NCI-H1694 (cell line): Measurements from ENCODE around the gene HMG20A.
"Not testable (repeated sequence)": the region's sequence is repeated elsewhere in the genome, so short reads cannot be mapped to it uniquely, and the experiment has no call there.

Source experiments
- DNase-seq: peaks from one replicate; lab custom pipeline; 2025; lab: John Stamatoyannopoulos, UW

HMG20A gene

DNA sequence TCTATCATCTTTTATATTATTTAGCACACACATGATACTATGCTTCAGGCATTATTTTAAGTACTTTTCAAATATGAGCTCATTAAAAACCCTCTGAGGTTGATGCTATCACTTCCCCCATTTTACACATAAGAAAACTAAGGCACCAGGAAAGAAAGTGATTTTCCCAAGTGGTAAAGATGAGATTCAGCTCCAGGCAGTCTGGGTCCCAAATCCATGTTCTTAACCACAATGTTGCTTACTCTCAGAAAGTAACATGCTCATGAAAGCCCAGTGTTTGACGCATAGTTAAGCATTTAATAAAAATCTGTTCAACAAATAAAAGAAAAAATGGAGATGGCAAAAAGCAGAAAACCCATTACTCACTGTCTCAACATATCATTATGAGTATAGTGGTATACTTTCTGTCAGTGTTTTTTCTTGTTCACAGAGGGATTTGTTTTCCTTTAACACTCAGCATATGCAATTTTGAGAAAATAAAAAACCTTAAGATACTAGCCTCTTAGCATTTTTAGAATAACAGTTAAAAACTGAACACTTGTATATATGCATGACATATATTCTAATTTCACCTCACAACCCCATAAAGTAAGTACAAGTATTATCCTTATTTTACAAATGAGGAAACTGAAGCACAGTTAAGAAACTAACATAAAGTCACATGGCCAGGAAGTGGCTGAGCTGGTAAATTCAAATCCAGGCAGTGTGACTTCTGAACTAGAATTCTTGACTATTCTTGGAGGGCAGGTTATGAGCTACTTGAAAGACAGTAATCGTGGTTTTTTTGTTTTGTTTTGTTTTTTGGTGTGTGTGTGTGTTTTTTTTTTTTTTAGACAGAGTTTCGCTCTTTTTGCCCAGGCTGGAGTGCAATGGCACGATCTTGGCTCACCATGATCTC, 11.2 kb upstream of the HMG20A start:
- DNase-seq, result no peak

DNA sequence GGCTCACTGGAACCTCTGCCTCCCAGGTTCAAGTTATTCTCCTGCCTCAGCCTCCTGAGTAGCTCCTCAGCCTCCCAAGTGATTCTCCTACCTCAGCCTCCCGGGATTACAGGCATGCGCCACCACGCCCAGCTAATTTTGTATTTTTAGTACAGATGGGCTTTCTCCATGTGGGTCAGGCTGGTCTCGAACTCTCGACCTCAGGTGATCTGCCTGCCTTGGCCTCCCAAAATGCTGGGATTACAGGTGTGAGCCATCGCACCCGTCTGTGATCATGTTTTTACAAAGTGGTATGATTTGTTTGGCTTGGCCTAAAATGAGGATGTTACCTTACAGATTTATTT, 10.6 kb upstream of the HMG20A start:
- DNase-seq, result not testable (repeated sequence)

DNA sequence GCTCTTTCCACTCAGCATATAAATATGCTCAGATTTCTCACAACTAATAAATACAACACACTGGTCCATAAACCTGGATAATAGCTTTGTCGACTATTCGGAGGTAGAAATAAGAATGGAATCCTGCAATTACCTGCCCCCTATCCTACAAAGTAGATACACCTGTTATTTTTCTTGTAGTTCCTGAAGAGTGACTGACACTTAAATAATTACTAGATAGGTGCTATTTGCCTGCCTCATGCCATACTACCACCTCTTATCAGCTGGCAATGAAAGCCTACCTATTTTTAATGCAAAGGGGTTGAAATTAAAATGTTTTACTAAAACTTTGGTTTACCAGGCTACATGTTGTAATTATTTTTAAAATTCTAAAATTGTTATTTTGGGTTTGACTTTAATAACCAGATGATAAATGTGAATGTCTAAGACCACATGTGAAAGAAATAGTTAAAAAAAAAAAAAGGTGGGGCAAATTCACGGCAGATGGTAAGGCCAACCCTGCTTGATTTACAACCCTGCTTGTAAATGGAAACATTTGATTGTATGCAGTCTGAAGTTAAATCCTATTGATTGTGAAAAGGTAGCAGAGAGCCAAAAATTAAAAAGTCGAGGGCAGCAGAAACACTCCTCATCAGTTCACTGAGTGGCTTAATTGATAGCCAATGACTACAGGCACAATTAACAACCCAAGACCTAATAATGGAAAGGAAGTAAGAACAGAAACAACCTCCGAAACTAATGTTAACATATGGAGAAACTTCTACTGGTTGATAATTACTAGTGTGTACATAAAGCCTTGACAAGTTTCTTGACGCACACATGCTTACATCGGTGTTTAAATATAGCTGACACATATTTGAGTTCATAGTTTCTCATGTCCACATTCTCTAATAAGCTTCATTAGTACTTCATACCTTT, 9.7 kb upstream of the HMG20A start:
- no peak for DNase-seq

DNA sequence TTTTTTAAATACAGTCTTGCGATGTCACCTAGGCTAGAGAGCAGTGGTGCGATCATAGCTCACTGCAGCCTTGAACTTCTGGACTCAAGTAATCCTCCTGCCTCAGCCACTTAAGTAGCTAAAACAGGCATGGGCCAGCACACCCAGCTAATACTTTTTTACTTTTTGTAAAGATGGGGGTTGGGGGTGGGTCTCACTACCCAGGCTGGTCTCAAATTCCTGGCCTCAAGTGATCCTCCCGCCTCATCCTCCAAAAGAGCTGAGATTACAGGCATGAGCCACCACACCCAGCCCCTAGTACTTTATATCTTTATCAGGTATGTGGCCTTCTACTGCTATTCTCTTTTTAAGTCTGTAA, 9.1 kb upstream of the HMG20A start:
- DNase-seq, result no peak

DNA sequence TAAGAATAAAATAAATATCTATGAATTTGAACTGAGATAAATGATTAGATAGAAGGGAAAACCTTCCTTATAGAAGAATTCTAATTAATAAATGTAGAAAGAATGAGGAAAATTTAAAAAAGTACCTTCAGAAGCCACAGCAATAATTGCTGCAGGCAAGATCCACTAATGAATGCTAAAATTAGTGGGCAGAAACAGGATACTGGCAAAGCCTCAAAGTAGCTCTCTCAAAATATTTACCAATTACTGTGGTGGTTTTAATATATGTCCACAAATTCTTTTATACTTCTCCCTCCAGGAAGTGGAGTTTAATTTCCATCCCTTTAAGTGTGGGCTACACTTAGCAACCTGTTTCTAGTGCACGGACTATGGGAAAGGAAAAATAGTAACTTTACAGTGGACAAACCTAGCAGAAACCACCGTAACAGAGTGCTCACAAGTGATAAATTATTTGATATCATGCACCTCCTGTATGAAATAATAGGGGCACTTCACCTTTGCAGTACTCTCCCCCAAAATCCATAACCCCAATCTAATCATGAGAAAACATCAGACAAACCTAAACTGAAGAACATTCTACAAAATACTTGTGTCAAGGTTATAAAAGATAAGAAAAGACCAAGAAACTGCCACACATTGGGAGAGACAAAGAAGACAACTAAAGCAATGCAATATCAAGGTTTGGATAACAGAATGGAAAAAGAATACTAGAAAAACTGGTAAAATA, 7.6 kb upstream of the HMG20A start:
- no peak for DNase-seq

DNA sequence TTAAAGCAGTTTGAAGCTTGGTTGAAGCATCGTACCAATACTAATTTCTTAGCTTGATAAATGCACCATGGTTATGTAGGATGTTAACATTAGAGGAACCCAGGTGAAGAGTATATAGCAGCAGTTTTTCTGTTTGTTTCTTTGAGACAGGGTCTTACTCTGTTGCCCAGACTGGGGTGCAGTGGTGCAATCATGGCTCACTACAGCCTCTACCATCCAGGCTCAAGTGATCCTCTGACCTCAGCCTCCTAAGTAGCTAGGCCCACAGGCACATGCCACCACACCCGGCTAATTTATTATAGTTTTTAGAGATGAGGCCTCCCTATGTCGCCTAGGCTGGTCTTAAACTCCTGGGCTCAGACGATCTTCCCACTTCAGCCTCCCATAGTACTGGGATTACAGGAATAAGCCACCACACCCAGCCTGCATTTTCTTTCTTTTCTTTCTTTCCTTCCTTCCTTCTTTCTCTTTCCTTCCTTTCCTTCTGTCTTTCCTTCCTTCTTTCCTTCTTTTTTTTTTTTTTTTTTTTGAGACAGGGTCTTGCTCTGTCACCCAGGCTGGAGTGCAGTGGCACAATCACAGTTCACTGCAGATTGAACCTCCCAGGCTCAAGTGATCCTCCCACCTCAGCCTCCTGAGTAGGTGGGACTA, 6.9 kb upstream of the HMG20A start:
- DNase-seq, result no peak

DNA sequence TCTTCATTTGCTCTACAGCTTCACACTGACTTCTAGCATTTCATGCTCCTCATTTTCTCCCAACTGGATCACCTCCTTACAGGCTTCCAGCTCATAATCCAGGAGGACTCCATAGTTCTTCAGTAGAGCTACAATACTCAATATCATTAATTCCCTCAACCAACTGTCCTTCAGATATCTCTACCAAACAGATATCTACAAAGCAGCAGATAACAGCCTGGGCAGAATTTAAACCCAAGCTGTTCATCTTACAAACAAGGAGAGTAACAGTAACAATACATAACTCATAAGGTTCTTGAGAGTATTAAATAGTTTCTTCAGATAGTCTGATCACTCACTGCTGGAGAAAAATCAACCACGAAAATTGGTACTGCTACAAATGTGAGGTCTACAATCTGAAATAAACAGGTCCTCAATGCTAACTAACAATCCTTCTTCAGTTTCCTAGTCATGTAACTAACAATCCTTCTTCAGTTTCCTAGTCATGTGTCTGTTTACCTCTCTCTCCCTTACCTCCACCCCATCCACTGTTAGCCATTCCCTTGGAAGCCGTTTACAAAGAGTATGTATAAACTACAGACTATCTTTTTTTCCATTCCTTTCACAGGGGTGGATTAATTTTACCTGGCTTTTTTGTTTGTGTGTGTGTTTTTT, 5.8 kb upstream of the HMG20A start:
- no peak for DNase-seq

DNA sequence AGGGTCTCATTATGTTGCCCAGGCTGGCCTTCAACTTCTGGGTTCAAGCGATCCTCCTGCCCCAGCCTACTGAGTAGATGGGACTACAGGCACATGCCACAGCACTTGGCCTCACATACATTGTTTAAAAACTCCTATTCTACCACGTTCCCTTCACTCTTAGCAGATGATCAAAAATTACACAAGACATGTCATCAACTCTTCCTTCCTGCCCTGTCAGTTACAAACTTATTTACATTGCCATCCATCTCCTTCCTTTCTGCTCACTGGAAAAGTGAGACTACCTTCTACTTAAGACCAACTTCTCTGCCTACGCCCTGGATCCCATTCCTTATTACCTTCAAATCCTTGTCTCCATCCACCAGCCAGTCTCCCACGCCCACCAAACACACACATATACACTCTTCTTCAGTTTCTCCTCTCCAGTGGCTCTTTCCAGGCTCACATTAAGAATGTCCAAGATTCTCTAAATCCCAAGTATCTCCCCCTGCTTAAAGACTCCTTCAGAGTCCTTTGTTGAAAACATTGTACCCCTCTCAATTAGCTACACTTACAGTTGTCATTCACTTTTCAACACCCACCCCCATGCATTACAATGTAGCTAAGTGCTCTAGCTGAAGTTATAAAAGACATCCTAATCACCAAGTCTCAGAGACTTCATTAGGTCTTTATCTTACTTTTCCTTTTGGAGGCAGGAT, 5.1 kb upstream of the HMG20A start:
- DNase-seq, result no peak

DNA sequence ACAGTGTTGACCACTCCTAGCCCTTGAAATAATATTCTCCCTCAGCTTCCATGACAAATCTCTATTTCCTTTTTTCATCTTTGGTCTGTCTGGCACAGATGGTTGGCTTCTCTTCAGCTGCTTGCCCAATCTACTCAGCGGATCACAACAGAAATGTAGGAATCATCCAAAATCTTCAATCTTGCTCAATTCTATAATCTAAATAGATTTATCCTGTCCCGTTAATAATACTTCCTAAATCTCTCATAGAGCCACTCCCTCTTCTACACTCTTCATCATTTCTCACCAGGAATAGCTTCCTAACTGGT, 4.6 kb upstream of the HMG20A start:
- no peak for DNase-seq

DNA sequence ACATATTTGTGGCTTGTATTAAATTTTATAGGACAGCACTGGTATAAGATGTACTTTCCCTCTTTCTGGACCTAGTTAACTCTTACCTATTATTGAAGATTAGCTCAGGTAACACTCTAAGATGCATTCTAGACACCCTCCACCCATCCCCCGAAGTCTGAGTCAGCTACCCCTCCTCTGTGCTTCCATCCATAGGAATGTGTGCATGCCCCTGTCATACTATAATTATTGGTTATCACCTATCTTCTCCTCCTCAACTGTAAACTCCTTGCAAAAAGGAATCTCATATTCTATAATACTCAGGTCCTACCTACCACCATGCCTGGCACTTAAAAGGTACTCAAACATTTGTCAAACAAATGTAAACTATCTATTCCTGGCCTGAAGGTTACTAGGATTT, 3.7 kb upstream of the HMG20A start:
- no peak for DNase-seq

DNA sequence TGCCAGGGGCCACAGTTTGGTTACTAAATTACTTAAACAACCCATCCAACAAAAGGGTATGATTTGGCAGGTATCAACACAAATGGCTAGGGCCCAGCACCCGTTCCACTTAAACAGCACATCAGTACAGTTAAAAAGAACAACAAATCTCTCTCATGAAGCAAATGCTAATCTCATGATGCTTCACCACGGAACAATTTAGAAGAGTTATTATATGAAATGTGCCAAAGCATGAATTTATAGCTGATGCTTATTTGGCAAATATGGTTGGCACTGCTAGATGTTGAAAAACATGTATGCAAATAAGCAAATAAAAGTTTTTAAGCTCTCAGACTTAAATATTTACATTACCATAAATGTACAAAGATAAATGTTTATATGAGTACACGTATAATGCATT, 3.1 kb upstream of the HMG20A start:
- DNase-seq, result no peak

DNA sequence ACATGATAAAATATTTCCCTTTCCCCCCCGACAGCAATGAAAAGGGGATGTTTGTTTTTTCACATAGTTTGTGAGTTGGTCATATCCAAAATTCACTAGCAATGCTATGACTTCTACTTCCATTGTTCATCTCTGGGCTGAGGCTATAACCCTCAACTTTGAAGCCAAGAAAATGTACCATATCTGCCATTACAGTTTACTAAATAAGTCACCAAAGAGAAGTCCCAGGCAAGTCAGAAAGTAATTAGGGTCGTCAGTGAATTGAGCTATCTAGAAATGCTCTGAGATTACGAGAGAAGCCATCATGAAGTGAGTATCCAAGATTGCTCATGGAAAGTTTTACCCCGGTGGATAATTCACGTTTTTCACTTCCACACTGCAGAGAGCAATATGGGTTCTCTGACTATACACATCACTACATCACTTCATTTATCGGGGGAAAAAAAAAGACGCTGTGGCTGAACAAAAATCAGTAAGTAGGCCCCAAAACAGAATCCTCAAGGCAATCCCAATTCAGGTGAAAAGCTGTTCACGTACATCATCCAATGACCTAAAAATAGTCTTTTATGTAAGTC, 2.2 kb upstream of the HMG20A start:
- DNase-seq, result no peak

DNA sequence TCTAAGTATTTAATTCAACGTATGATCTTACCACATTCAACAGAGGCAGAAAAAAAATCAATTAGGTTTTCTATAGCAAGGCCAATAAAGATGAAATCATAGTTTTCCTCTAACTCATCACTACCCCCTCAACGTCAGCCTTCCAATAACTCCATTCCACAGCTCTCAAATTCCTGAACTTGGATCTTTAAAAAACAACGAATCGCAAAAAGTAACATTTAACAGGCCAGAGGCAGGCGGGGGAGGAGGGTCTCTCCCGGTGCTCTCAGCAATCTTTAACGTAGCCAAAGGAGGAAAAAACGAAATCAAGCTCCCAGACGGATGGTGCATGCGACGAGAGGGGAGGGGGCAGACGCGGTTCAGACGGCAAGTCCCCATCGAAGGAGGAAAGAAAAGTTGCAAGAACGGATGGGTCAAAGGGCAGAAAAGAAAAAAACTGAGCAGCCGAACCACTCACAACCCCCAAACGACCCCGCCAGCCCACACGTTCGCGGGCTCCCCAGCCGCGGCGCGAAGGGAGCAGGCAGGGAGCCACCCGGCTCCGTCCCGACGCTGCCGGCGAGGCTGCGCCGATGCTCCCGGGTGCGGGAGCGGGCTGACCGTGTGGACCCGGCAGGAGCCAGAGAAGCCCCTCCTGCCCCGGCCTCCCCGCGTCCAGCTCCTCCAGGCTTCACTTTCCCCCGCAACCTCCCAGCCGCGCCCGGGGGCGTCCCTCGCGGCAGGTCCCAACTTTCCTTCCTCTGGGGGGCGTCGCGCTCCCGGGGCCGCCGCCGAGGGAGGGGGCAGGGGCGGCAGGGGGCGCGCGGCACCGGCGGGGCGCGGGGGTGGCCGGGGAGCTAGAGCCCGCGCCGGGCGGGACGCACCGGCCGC, 1.5 kb upstream of the HMG20A start:
- no peak for DNase-seq

DNA sequence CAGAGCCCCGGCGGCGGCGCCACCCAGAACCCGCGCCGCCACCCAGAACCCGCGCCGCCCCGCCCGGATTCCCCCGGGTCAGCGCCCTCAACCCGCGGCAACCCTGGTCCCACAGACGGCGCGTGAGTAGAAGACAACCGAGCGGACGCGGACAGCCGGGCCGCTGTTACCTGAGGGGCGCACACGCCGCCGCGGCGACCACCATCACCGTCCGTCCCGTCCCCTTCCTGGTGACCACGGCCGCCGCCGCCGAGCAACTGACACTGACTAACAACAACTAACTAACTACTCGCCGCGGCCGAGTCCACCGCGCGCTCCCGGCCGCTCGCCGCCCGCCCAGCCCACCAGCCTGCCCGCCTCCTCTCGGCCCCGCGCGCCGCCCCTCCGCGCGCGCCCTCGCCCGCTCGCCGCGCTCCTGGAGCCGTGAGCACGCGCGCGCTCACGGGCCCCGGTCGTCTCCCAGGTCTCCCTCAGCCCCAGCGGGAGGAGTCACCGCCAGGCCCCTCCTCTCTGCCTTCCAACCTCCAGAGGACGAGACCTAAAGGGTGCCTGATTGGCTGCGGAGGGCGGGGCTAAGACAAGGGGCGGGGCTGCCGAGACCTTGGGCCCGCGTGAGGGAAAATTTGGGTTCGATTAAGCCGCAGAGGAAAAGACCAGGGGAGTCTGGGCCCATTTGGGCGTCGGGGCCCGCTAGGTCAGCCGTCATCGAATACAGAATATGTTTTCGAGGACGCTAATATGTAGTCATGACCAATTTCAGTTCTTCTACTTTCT, 665 bp upstream of the HMG20A start, which contains the start of gene PEAK1:
Gene PEAK1, minus strand, starts transcription at position 269 of the 774 bp plus-strand sequence. CDS start 238,178 bp downstream, outside the sequence.
- peak; percentile 95 for DNase-seq

DNA sequence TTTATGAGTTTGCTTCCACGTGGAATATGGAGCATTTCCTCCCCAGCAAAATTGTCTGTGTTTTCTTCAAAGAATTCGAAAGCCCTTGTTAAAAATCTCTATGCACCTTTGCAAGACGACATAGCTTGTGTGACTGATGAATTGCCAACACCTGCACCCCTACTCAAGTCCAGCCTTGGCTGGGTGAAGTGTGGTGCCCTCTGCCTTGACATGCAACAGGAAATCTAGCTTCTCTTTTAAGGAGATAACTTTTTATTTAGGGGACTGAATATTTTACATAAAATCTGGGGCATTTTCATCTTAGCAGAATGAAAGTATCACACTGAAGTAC, 647 bp downstream of the HMG20A start:
- no peak for DNase-seq

DNA sequence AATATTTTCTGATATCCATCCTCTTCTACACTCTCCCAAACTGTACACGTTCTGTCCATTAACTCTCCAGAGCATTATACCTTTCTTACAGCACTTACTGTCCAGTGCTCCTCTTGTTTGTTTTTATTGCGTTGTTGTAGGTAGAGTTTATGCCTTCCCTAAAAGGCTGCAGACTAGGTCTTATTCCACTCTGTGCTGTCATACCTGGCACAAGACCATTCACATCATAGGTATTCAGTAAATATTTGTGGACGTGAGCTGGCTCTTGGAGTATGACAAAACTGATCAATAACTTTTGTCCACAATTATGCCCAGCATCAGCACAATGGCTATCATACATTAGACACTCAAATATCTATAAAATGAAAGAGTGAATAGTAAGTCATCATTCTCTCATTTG, 4.4 kb downstream of the HMG20A start:
- no peak for DNase-seq

DNA sequence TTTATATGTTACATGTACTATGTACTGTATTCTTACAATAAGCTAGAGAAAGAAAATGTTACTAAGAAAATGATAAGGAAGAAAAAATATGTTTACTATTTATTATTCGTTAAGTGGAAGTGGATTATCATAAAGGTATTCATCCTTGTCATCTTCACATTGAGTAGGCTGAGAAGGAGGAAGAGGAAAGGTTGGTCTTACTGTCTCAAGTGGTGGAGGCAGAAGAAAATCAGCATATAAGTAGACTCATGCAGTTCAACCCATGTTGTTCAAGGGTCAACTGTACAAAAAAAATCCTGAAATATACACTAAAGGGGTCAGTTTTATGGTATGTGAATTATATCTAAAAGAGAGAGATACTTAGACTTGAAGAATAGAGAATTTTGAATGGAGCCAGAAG, 5.7 kb downstream of the HMG20A start:
- DNase-seq, result no peak

DNA sequence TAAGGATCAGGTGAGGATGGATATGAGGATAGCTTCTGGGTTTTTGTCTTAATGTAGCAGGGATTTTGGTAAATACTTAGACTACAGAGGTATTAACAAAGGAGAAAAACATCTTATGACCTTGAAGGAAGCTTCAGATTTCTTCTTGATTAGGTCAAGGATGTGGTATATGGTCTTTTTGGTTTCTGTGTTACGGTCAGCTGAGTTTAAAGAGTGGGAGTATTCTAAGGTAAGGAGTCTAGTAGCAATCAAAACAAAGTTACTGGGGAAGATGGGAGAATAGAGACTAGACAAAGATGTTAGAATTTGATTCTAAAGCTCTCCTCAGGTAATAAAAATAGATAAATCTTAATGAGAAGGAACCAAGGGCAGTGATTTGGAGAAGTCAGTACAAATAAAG, 6.2 kb downstream of the HMG20A start:
- DNase-seq, result no peak

DNA sequence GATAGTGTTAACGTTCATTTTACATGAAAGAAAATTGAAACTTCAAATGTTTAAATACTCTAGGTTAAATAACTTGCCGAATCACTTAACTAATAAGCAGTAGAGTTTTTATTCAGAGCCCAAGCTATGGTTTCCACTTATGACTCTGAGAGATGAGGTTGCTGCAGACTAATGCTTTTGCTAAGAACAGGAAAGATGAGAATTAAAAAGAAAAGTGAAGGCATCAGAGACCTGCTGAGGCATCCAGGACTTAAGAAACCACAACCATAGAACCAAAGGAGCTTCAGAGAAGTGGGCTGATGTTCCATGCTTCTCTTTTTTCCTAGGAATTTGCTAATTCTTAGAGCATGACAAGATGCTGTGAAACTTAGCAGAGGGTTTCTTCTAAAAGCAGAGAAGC, 9.5 kb downstream of the HMG20A start:
- DNase-seq, result no peak
